Keratinocyte (primary cell): ENCODE data around the gene TRMT1. TPM values are rescaled to one million over a fixed set of nuclear protein-coding genes. Genes with fewer than 3 reads are reported as not detected.

Experiments used
- DNase-seq: peaks from one replicate; pipeline ENCODE4 v3.0.0-alpha.2; 2011; ENCODE audit warnings: low read depth, missing footprints, low spot score
- FAIRE-seq: peaks from 2 replicates; lab custom pipeline; 2011; peaks lifted over from hg19 to GRCh38; lab: Jason Lieb, UNC
- H2AFZ ChIP-seq: 2 replicates; pipeline ENCODE4 v1.6.0; 2012; ENCODE audit warnings: low read length, control low read depth, inconsistent platforms; ENCODE audit not compliant: control insufficient read depth
- H3K27ac ChIP-seq: 2 replicates; pipeline ENCODE4 v1.5.1; 2011; ENCODE audit warnings: low read length; ENCODE audit not compliant: control insufficient read depth, insufficient read depth
- H3K27me3 ChIP-seq: 3 replicates; pipeline ENCODE4 v1.6.0; 2011; ENCODE audit warnings: low read length; ENCODE audit not compliant: control insufficient read depth, insufficient read depth; ENCODE audit errors: extremely low read depth
- H3K36me3 ChIP-seq, 2 experiments: 2 replicates in 1 of 2; 3 replicates in 1 of 2; pipeline ENCODE4 v1.5.1; 2011; ENCODE audit warnings: low read length in 2 of 2, mild to moderate bottlenecking in 1 of 2; ENCODE audit not compliant: control insufficient read depth in 2 of 2, insufficient read depth in 2 of 2; ENCODE audit errors: extremely low read depth in 1 of 2
- H3K4me1 ChIP-seq: 3 replicates; pipeline ENCODE4 v1.5.1; 2011; ENCODE audit warnings: low read length; ENCODE audit not compliant: control insufficient read depth, insufficient read depth; ENCODE audit errors: extremely low read depth
- H3K4me2 ChIP-seq: 3 replicates; pipeline ENCODE4 v1.6.0; 2011; ENCODE audit warnings: low read depth, low read length; ENCODE audit not compliant: control insufficient read depth, insufficient read depth; ENCODE audit errors: extremely low read depth
- H3K4me3 ChIP-seq, 3 experiments: fragments of 200-600 bp in 1 of 3; sonication (generic) in 1 of 3; 2 replicates in 2 of 3; 3 replicates in 1 of 3; pipeline ENCODE4 v1.5.1; 2011 to 2016; ENCODE audit warnings: low read length in 3 of 3, mild to moderate bottlenecking in 3 of 3, control low read depth in 2 of 3, inconsistent platforms in 1 of 3, low read depth in 1 of 3, mixed read lengths in 1 of 3, mixed run types in 1 of 3, moderate library complexity in 1 of 3; ENCODE audit not compliant: control insufficient read depth in 2 of 3, insufficient read depth in 2 of 3; ENCODE audit errors: extremely low read depth in 1 of 3
- H3K79me2 ChIP-seq: 2 replicates; pipeline ENCODE4 v1.6.0; 2012; ENCODE audit warnings: low read length; ENCODE audit not compliant: control insufficient read depth, insufficient read depth
- H3K9ac ChIP-seq: 3 replicates; pipeline ENCODE4 v1.6.0; 2011; ENCODE audit warnings: low read length; ENCODE audit not compliant: control insufficient read depth, insufficient read depth; ENCODE audit errors: extremely low read depth
- H3K9me1 ChIP-seq: 3 replicates; pipeline ENCODE4 v1.6.0; 2011; ENCODE audit warnings: low read length; ENCODE audit not compliant: control insufficient read depth, insufficient read depth; ENCODE audit errors: extremely low read depth
- H3K9me3 ChIP-seq: 2 replicates; pipeline ENCODE4 v1.5.1; 2012; ENCODE audit warnings: low read depth, low read length; ENCODE audit not compliant: control insufficient read depth
- H4K20me1 ChIP-seq: 3 replicates; pipeline ENCODE4 v1.6.0; 2011; ENCODE audit warnings: low read length; ENCODE audit not compliant: control insufficient read depth, insufficient read depth; ENCODE audit errors: extremely low read depth
- CTCF ChIP-seq, 3 experiments: IDR thresholded peaks in 1 of 3; conservative IDR thresholded peaks in 1 of 3; optimal IDR thresholded peaks in 1 of 3; 2 replicates in 2 of 3; 3 replicates in 1 of 3; pipeline versions ENCODE3 to v1.5.1; 2011; ENCODE audit warnings: low read length in 3 of 3, mild to moderate bottlenecking in 3 of 3, moderate library complexity in 2 of 3, control low read depth in 1 of 3, inconsistent platforms in 1 of 3; ENCODE audit not compliant: insufficient read depth in 2 of 3; ENCODE audit errors: extremely low read depth in 1 of 3
- EZH2 ChIP-seq: IDR thresholded peaks from one replicate; pipeline ENCODE4 v1.6.1; 2012; ENCODE audit warnings: inconsistent platforms, mild to moderate bottlenecking, low read length, moderate library complexity
- dilution Hi-C: fragments of 300-500 bp; cut with MboI; formaldehyde crosslinking; loops from one replicate; pipeline ENCODE4 v1.7.0; 2020; ENCODE audit warnings: low sequenced_read_pairs; ENCODE audit not compliant: extremely low pct_ligation_motif_present
- polyA plus RNA-seq, 5 experiments: library from polyadenylated mRNA; depleted of rRNA in 3 of 5; stranded (reverse) in 3 of 5; stranded (forward) in 1 of 5; unstranded in 1 of 5; fragments of >200 nt; gene quantifications; 1 replicate in 1 of 5; 2 replicates in 3 of 5; 3 replicates in 1 of 5; pipeline versions ENCODE4 v1.2.1 to v1.2.3, GENCODE V29; 2011 to 2012; ENCODE audit warnings: missing spikeins in 2 of 5, low read depth in 1 of 5, low replicate concordance in 1 of 5

The TRMT1 gene
- polyA plus RNA-seq, 1 donor (not counting 4 experiments of a cell fraction or from before 2014, with no cell fraction given), result 30.9 TPM

DNA sequence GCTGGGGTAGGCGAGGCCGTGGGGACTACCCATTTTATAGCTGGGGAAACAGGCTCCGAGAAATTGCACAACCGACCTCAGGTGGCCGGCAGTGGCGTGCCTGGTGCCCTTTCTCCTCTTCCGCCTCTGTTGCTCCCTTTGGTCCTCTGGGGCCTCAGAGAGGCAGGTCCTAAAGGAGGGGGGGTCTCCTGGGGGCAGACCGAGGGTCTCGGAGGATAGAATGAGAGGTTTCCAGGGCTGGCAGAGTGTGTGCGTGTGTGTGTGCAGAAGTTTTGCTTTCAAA, 22.3 kb upstream of the TRMT1 start:
- dilution Hi-C loops, result no loop called here
- Histone ChIP-seq H3K4me3 (no peak overlapping the region), H3K36me3 (peaks cover 18 to 20% of the 10 kb centered on the region in 2 experiments), H3K79me2 (peaks cover 20% of the 10 kb centered on the region), H3K9me3 (no peaks in the 10 kb centered on the region), H3K9me1 (no peaks in the 10 kb centered on the region), H4K20me1 (no peaks in the 10 kb centered on the region), H3K27me3 (no peaks in the 10 kb centered on the region), H3K4me2 (no peak overlapping the region), H3K9ac (no peak overlapping the region), H2AFZ (no peak overlapping the region), H3K27ac (no peak overlapping the region), H3K4me1 (no peaks in the 10 kb centered on the region)
- DNase-seq (no peak), FAIRE-seq (no peak)
- TF ChIP-seq EZH2 (no peak), CTCF (optimal IDR thresholded peaks at IDR 0.05 in 1 of 3, IDR thresholded peaks at IDR 0.05 in 1 of 3, conservative IDR thresholded peaks at IDR 0.05 in 1 of 3; ENCODE audit: extremely low read depth in 1 of 3, insufficient read depth in 2 of 3, low read length in 3 of 3) (no peak)

DNA sequence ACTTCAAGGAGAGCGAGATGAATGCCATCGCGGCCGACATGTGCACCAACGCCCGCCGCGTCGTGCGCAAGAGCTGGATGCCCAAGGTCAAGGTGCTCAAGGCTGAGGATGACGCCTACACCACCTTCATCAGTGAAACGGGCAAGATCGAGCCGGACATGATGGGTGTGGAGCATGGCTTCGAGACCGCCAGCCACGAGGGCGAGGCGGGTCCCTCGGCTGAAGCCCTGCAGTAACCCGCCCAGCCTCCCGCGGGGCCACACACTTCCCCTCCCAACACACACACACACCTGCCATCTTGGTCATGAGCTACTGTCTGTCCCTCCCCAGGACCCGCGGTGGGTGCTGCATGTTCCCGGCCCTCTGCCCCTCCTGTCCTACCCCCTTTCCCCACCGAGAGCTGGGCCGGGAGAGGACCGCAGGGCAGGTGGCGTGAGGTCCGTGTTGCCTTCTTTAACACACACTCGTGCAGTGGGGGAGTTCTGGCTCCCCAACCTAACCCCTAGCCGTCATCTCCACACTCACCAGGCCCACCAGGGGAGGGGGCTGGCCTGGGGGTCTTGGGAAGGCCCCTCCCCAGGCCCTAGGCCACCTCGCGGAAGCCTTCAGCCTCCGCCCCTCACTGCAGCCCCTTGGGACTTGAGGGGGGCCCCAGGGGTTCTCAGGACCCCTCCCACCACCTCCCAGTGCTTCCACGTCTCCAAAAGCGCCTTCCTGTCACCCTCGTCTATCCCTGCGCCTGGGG, 21.8 kb upstream of the TRMT1 start:
- dilution Hi-C loops, result no loop called here
- Histone ChIP-seq H3K79me2 (peaks cover 24% of the 10 kb centered on the region), H3K9ac (no peak overlapping the region), H2AFZ (no peak overlapping the region), H3K4me2 (no peak overlapping the region), H4K20me1 (no peaks in the 10 kb centered on the region), H3K9me3 (no peaks in the 10 kb centered on the region), H3K4me1 (no peaks in the 10 kb centered on the region), H3K9me1 (no peaks in the 10 kb centered on the region), H3K36me3 (peaks cover 18 to 20% of the 10 kb centered on the region in 2 experiments), H3K27ac (no peak overlapping the region), H3K4me3 (no peak overlapping the region), H3K27me3 (no peaks in the 10 kb centered on the region)
- no peak for DNase-seq
- no peak for FAIRE-seq
- TF ChIP-seq CTCF (optimal IDR thresholded peaks at IDR 0.05 in 1 of 3, IDR thresholded peaks at IDR 0.05 in 1 of 3, conservative IDR thresholded peaks at IDR 0.05 in 1 of 3; ENCODE audit: extremely low read depth in 1 of 3, insufficient read depth in 2 of 3, low read length in 3 of 3), result no peak
- TF ChIP-seq EZH2, result no peak
